HEK293 (cell line): ENCODE measurements around the gene SH3RF3.

Experiments
- OSR2 ChIP-seq: fragments of 450-650 bp; formaldehyde crosslinking; IDR thresholded peaks from 2 replicates; pipeline ENCODE4 v1.5.1; 2016; ENCODE audit warnings: missing biosample characterization, missing genetic modification characterization
- ZNF133 ChIP-seq: fragments of 450-650 bp; formaldehyde crosslinking; IDR thresholded peaks from 2 replicates; pipeline ENCODE4 v1.5.1; 2016; ENCODE audit warnings: missing biosample characterization, missing genetic modification characterization
- ZNF280D ChIP-seq: fragments of 450-650 bp; formaldehyde crosslinking; IDR thresholded peaks from 2 replicates; pipeline ENCODE4 v1.5.1; 2016; ENCODE audit warnings: missing biosample characterization, missing genetic modification characterization
- ZNF561 ChIP-seq: fragments of 450-650 bp; IDR thresholded peaks from 2 replicates; pipeline ENCODE4 v1.5.1; 2018; ENCODE audit warnings: missing biosample characterization, missing genetic modification characterization, borderline replicate concordance
- ZNF777 ChIP-seq: fragments of 450-650 bp; formaldehyde crosslinking; IDR thresholded peaks from 2 replicates; pipeline ENCODE4 v1.5.1; 2017; ENCODE audit warnings: missing biosample characterization, missing genetic modification characterization, borderline replicate concordance
- TF ChIP-seq, protein P1 (sequence below): fragments of 450-650 bp; formaldehyde crosslinking; IDR thresholded peaks from 2 replicates; pipeline ENCODE4 v1.5.1; 2016; ENCODE audit warnings: missing biosample characterization, missing genetic modification characterization

GRCh38 chr2:109450574-109451273 is 321.7 kb downstream of the SH3RF3 start:
- TF ChIP-seq, protein P1, sequence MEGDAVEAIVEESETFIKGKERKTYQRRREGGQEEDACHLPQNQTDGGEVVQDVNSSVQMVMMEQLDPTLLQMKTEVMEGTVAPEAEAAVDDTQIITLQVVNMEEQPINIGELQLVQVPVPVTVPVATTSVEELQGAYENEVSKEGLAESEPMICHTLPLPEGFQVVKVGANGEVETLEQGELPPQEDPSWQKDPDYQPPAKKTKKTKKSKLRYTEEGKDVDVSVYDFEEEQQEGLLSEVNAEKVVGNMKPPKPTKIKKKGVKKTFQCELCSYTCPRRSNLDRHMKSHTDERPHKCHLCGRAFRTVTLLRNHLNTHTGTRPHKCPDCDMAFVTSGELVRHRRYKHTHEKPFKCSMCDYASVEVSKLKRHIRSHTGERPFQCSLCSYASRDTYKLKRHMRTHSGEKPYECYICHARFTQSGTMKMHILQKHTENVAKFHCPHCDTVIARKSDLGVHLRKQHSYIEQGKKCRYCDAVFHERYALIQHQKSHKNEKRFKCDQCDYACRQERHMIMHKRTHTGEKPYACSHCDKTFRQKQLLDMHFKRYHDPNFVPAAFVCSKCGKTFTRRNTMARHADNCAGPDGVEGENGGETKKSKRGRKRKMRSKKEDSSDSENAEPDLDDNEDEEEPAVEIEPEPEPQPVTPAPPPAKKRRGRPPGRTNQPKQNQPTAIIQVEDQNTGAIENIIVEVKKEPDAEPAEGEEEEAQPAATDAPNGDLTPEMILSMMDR (tag by site-specific recombination) = no peak
- TF ChIP-seq ZNF280D = no peak
- no peak for TF ChIP-seq ZNF777 (tag by site-specific recombination)
- no peak for TF ChIP-seq ZNF561 (tag by site-specific recombination)
- TF ChIP-seq OSR2 = no peak
- TF ChIP-seq ZNF133 (tag by site-specific recombination) = no peak
